Hematopoietic multipotent progenitor cell treated with erythropoietin and hydrocortisone succinate and interleukin-3 and kit ligand, for 6 days (in vitro differentiated cells): ENCODE measurements around the gene MYO1E.

Experiments
- DNase-seq: peaks from one replicate; pipeline ENCODE4 v3.0.0-alpha.2; 2015

The MYO1E gene

GRCh38 chr15:59116771-59117170, 255.9 kb downstream of the MYO1E start:
- DNase-seq = no peak

GRCh38 chr15:59116141-59116540, 256.5 kb downstream of the MYO1E start:
- no peak for DNase-seq

- no peak for DNase-seq
Measured at GRCh38 chr15:59115047-59115446, 257.6 kb downstream of the MYO1E start.

- DNase-seq = peak; percentile 79
Measured at GRCh38 chr15:59111251-59111650, 261.4 kb downstream of the MYO1E start.

GRCh38 chr15:59105854-59106253, 266.8 kb downstream of the MYO1E start:
- DNase-seq = peak; percentile 27

GRCh38 chr15:59104912-59105732, 267.5 kb downstream of the MYO1E start, which contains the start of gene CCNB2:
TSS of gene CCNB2 (plus strand) at chr15:59105146. CDS start at chr15:59105269, 123 bp downstream.
- peak; percentile 99 for DNase-seq

GRCh38 chr15:59104602-59104911, 268.1 kb downstream of the MYO1E start:
- no peak for DNase-seq

GRCh38 chr15:59099162-59099685, 273.4 kb downstream of the MYO1E start:
- DNase-seq = no peak

- no peak for DNase-seq
Measured at GRCh38 chr15:59096429-59096828, 276.2 kb downstream of the MYO1E start.

GRCh38 chr15:59094077-59094476, 278.6 kb downstream of the MYO1E start:
- no peak for DNase-seq

GRCh38 chr15:59087731-59088130, 284.9 kb downstream of the MYO1E start:
- no peak for DNase-seq
